ENCODE results near the gene FCAMR. TPM values are rescaled to one million over a fixed set of nuclear protein-coding genes. Genes with fewer than 3 reads are reported as not detected.

Gene FCAMR
- total and polyA plus RNA-seq, 2 experiments from 2014 or later, result not detected

- no peak for ATAC-seq
- DNase-seq (ENCODE audit: low spot score), result peak; percentile 58
- H3K27me3 Mint-ChIP-seq (ENCODE audit: insufficient read depth, low read depth, poor library complexity), result peaks cover 26% of the 10 kb centered on the region
Observed at GRCh38 chr1:206911064-206911663, 59.1 kb downstream of the FCAMR start.

More at GRCh38 chr1:206911064-206911663, 59.1 kb downstream of the FCAMR start:
- Histone ChIP-seq H3K4me1 (ENCODE audit: insufficient read depth) (peaks cover 4% of the 10 kb centered on the region), H3K9me2 (ENCODE audit: insufficient read depth) (0 out of 2 replicates have a peak, but pooled peaks cover 4% of the 10 kb centered on the region), H3K36me3 (ENCODE audit: insufficient read depth) (no peaks in the 10 kb centered on the region), H3K27me3 (ENCODE audit: insufficient read depth) (peaks cover 33% of the 10 kb centered on the region), H3K4me2 (no peak overlapping the region), H3F3A (replicated peaks; ENCODE audit: low read depth) (peaks cover 6% of the 10 kb centered on the region; the same call in 1 of the 2 replicates), H3K4me3 (no peak overlapping the region), H3K79me2 (replicated peaks; ENCODE audit: insufficient read depth) (no peaks in the 10 kb centered on the region), H3K27ac (ENCODE audit: low read depth) (no peak overlapping the region), H4K20me1 (replicated peaks; ENCODE audit: insufficient read depth) (no peaks in the 10 kb centered on the region), H2AFZ (no peak overlapping the region)
- no peaks in the 10 kb centered on the region for H3K36me3 Mint-ChIP-seq (ENCODE audit: low read depth)
- no peaks in the 10 kb centered on the region for H3K9me3 Mint-ChIP-seq
- no peak overlapping the region for H3K27ac Mint-ChIP-seq
- TF ChIP-seq REST (IDR thresholded peaks at IDR 0.05; ENCODE audit: unreplicated experiment) (no peak), ZNF331 (CRISPR knock-in tag; IDR thresholded peaks at IDR 0.05; ENCODE audit: low read depth) (no peak), ETS1 (IDR thresholded peaks at IDR 0.05) (no peak), CTCF (conservative IDR thresholded peaks at IDR 0.05; ENCODE audit: low read depth in 2 of 2) (peak; percentile 65 to 82), JUNB (IDR thresholded peaks at IDR 0.05; ENCODE audit: unreplicated experiment) (no peak)
- no peak overlapping the region for H3K4me3 Mint-ChIP-seq
- H3K4me1 Mint-ChIP-seq, result peaks cover 19% of the 10 kb centered on the region

Measured in GM23338 (cell line).